NOMO-1 treated with dmso at 0.1 percent for 144 hours (cell line): ENCODE results near the gene ADGRG7.

Experiments
- DNase-seq: peaks from one replicate; lab custom pipeline; 2025; ENCODE audit not compliant: unreplicated experiment; lab: John Stamatoyannopoulos, UW

ADGRG7 gene

DNA sequence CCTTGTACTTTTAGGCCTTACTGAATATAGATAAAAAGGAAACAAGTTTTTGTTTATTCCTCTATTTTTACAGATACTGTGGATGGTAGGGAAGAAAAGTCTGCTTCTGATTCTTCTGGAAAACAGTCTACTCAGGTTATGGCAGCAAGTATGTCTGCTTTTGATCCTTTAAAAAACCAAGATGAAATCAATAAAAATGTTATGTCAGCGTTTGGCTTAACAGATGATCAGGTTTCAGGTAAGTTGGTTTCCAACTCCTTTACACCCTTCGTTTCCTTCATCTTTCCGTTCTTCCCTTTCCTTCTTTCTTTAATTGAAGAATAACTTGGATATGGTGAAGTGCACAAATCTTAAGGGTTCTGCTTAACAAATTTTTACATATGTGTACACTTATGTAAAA, 123.0 kb downstream of the ADGRG7 start:
- no peak for DNase-seq

- DNase-seq: no peak
Measured at GRCh38 chr3:100737334-100737733, 127.9 kb downstream of the ADGRG7 start.

DNA sequence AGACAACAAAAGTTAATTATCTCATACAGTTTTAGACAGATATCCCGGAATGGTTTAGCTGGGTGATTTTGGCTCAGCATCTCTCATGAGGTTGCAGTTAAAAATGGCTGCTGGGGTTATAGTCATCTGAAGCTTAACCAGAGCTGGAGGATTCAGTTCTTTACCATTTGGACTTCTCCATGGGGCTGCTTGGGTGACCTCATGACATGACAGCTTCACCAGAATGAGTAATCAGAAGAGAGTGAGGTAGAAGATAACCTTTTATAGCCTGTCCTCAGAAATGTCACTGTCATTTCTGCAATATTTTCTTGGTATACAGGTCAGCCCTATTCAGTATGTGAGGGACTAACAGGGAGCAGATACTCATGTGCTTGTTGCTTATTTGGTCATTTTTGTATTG, 130.8 kb downstream of the ADGRG7 start:
- DNase-seq: no peak

- no peak for DNase-seq
Measured at GRCh38 chr3:100743535-100743934, 134.1 kb downstream of the ADGRG7 start.

GRCh38 chr3:100744671-100745070, 135.3 kb downstream of the ADGRG7 start:
- DNase-seq: no peak
